Stimulated activated naive CD8-positive, alpha-beta T cell treated with anti-CD3 and anti-CD28 coated beads, Interleukin-15, Interleukin-2, amounts not matched to agents 100 U/mL and 50 U/mL, for 24 hours (primary cell): ENCODE results near the gene FAM24B.
"Not testable (repeated sequence)": the region's sequence is repeated elsewhere in the genome, so short reads cannot be mapped to it uniquely, and the experiment has no call there.

Experiments used
- ATAC-seq: fragments of 150-1000 bp; cut with Tn5 transposase; one replicate; pipeline ENCODE4 v1.10.0; 2021
- DNase-seq: peaks from one replicate; pipeline ENCODE4 v3.0.0; 2021

Gene FAM24B

DNA sequence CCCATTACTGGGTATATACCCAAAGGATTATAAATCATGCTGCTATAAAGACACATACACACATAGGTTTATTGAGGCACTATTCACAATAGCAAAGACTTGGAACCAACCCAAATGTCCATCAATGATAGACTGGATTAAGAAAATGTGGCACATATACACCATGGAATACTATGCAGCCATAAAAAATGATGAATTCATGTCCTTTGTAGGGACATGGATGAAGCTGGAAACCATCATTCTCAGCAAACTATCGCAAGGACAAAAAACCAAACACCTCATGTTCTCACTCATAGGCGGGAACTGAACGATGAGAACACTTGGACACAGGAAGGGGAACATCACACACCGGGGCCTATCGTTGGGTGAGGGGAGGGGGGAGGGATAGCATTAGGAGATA, 21.3 kb downstream of the FAM24B start:
- ATAC-seq, DNase-seq: not testable (repeated sequence)

DNA sequence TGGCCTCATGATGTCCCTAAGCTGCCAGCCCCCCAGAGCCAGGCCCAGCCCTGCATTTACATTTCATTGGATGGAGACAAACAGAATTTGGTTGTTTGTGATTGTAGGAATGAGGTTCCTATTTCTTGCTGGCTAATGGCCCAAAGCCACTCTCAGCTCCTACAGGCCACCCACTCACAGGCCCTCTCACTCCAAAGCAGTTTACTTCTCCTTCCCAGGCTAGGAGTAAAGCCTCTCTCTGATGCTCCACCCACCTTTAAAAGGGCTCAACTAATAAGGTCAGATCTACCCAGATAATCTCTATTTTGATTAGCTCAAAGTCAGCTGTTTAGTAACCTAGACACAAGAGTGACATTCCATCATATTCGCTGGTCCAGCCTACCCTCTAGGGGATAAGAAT, 22.5 kb downstream of the FAM24B start:
- no peak for DNase-seq
- no peak for ATAC-seq

DNA sequence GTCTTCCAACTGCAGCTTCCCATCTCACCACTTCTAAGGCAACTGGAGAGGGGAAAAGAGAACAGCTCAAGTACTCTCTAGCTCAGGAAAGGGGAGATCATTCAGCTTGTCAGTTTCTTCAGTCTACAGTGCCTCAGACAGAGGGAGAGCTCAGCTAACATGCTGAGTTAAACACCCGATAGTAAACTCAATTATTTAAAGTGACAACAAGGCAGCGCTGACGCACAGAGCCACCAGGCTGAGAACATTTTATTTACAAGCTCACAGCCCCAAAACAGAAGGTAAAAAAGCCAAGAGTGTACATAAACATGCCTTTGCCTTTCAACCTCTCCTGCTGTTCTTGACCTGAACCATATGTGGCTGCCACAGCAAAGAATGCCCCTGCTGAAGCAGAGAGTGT, 23.6 kb downstream of the FAM24B start:
- no peak for DNase-seq
- ATAC-seq: no peak

DNA sequence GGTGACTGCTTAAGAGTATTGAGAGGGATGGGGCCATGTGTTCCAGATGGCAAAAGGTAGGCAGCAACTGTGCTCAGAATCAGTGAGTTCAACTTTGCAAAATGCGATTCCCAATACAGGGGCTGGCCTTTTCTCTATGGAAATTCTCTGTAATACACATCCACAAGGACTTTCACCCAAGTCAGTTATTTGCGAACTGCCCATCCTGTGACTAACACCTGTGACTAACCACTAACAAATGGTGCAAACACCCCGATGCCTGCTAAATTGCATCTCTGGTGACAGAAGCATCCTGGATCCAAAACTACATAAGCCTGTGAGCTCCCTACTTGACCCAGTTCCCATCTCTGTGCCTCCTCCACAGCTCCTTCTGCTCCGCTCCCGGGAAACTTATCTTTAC, 24.7 kb downstream of the FAM24B start:
- no peak for ATAC-seq
- DNase-seq: no peak

DNA sequence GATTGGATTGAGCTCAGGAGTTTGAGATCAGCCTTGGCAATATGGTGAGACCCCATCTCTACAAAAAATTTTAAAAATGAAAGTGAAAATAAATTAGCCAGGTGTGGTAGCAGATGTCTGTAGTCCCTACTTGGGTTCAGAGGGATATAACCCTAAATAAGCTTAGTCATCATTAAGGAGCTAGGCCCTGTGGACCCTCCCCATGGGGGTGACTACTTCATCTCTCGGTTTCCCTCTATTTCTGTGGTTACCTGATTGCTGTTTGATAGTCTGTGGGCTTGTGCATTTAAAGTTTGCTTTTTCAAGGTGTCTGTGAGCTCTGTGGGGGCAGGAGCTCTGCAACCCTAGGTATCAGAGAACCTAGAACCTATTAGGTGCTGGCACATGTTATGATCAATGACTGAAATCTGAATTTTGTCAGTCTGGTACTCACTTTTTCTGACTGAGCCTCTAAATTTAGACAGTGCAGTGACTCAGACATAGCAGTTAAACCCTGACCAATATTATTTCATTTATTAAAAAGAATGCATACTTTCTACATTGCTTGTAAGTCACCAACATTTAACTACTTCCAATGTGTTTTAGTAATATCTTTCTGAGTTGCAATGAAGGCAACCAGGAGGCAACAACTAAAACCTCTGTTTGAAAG, 25.6 kb downstream of the FAM24B start:
- ATAC-seq: no peak

DNA sequence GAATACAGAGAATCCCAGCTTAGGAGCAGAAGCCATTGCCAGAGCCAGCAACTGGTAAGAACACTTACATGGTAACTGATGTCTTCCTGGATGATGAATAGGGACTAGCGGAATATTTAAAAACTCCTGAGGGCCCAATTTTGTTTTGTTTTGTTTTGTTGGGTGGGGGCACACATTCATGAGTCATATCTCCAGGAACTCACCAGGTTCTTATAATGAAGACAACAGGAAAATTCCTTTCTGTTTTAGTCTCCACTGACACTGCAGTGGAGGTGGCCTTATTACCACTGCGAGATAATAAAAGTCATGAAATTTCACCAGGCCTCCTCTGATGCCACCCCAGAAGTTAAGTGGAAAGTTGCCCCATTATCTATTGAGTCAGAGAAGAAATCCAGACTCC, 27.1 kb downstream of the FAM24B start:
- DNase-seq (no peak), ATAC-seq (no peak)

More for the DNA sequence above, 25.6 kb downstream of the FAM24B start:
- DNase-seq: no peak

DNA sequence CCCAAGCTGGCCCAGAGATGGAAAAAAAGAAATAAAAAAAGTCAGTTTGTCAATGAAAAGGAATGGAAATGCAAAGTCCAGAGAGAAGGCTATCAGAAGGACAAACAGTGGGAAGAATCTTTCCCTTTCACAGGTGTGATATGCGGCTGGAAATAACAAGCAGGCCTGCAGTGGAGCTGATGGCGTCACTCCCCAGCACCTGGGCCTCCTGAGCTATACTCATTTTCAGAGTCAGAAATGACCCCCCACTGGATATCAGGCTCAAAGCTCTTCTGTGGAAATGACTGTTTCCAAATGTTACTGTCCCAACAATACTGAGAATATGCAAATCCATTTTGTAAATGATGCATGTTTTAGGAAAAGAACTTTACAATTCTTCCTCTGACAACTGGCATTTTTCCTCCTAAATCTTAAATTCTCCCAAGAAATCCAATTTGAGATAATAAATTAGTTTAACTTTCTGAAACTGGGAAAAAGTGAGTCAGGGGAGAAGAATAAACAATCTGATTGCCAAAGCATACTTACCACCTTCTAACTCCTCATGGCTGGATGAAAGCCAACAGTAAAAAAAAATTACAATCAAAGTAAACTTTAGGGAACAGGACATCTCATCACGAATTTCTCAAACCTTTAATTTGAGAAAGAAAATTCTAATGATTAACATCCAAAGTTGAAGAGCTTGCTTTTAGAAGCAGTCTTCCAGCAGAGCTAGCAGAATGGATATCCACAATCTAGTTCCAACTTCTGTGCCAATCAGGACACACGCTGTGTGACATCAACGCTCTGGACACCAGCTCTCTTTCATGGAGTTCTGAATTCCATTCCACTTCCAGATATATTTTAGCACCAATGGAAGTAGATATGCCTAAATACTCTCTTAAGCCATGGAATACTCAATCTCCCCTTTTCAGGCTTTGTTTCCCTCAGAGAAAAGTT, 28.4 kb downstream of the FAM24B start:
- no peak for DNase-seq

DNA sequence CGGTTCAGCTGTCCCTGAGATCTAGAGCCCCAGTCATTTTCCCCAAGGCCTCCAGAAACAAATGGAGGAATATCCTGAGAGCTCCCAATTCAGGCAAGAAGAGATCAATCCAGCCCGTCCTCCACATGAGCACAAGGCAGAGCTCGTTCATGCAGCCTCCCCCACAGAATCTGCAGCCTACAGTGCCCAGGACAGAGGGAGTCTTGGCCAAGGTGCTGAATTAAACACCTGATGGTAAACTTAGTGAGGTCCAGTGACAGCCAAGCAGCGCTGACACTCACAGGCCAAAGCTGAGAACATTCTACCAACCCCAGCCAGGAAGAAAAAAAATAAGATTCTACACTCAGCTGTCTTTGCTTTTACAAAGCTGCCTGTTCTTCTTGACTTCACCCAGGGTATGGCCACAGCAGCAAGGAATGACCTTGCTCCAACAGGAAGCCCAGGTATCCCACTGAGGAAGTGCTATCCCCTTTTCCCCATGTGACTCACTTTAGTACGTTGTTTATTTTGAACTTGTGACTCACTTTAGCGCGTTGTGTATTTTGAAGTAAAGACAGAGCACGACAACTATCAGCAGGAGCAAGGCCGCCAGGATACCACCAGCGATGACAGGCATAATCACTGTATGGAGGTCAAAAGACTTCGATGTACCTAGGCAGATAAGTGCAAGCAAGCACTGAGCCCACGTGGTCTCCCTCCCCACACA, 29.3 kb downstream of the FAM24B start:
- ATAC-seq: no peak
- DNase-seq: no peak

More for the DNA sequence above, 28.4 kb downstream of the FAM24B start:
- no peak for ATAC-seq

DNA sequence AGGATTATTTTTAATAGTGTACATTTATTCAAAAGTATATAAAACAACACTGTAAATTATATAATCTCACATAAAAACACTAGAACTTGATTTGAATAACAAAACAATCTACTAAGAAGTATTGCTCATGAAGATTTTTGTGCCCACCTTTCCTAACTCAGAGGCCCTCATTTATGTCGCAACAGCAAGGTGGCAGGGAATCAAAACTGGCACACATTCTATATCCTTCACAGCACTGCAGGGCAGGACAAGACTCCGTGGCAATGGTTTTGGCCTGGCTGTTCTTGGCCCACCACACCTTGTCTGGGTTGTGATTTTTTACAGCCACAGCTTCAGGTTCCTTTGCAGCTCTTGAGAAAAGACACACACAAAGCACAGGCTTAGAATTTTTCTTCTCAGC, 30.3 kb downstream of the FAM24B start:
- no peak for ATAC-seq
- DNase-seq: no peak

DNA sequence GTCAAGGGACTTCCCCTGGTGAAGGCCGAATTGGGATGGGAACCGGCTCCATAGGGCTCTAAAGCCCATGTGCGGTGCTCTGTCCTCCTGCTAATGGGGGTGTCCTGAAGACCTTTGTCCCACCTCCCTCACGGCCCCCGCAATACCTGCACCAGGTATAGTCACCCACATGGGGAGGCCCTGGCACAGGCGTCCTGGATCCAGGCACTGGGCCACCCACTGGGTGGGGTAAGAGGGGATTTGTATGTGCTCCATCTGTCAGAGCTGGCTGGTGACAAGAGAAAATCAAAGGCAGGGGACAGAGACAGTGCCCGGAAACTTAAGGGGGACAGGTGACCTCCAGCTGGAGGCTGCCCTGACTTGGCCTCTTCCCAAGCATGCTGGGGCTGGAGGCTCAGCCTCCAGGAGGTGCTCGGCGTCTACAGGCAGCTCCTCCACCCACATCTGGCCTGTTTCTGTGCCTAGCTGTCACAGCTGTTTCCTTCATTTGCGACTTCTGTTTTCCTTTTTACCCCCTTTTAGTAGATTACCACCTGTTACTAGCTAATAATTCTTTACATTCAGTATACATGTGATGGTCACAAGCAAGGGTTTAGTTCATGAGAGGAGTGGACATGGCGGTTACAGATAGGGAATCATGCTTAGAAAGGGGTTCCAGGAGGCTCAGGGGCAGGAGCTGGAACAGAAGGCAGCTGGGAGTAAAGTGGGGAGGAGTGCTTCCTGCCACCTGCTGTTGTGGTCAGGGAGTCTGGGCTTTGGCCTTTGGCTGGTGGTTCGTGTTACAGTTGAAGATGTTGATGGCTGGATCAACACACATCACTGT, 31.4 kb downstream of the FAM24B start:
- DNase-seq: no peak
- no peak for ATAC-seq

DNA sequence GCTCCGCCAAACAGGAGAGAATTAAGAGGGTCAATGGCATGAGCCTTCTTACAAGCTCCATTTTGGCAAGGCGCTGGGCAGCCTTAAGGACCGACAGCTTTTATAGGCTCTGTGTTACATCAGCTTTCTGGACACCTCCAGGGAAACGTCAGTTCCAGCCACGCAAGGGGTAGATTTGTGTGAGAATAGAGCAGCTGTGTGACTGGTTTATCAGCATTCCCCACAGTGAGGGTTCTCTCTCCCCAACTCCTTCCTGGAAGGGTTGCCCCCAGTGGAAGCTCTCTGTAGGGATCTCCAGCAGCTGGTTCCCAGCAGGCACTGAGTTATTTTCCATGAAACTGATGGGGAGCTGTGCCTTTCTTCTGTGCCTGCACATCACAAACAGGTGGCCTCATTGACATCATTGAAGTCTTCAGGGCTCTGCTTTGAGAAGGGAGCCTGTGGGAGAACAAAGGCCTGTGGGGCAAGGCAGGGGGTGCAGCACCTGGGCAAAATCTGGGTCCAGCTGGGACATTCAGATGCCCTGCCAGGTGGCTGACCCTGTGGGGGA, 33.5 kb downstream of the FAM24B start, which contains the start of gene CUZD1:
CUZD1 (minus strand) TSS at position 75 of the 550 bp plus-strand sequence; CDS start at position 61, 14 bp downstream.
- no peak for DNase-seq
- no peak for ATAC-seq

DNA sequence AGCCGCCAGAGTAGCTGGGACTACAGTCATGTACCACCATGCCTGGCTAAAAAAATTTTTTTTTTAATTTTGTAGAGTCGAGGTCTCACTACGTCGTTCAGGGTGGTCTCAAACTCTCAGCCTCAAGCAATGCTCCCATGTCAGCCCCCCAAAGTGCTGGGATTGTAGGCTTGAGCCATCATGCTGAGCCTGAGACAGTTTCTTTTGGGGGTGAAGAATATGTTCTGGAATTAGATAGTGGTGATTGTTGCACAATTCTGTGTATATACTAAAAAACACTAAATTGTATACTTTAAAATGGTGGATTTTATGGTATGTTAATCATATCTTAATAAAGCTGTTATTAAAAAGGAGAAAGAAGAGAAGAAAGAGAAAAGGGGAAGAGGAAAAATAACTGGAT, 35.2 kb downstream of the FAM24B start:
- DNase-seq: no peak
- ATAC-seq: no peak

DNA sequence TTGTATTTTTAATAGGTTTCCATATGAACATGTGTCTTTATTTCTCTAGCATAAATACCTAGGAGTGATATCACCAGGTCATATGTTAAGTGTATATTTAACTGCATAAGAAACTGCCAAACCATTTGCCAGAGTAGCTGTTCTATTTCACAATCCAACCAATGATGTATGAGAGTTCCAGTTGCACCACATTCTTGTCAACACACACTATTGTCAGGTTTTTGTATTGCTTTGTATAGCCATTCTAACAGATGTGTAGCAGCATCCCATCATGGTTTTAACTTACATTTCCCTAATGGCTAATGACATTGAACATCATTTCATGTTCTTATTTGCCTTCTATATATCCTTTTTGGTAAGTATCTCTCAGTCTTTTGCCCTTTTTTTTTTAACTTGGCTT, 37.8 kb downstream of the FAM24B start:
- ATAC-seq (no peak), DNase-seq (no peak)

DNA sequence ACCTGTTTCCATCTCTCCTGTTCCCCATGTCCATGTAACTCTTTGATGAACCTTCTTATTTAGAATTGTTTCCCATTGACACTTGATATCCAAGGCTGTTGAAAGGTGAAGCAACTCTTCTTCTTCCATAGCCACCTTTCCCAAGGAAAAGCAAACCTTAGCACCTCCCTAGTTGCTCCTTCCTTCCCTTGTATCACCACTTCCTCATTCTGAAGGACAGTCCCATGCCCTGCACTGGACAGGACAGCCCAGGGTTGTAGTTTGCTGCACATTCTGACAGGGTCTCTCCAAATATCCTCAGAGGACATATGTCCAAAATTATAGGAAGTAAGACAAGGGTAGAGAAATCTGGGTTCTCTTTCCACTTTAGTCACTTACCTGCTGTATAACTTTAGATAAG, 39.9 kb downstream of the FAM24B start:
- DNase-seq (no peak), ATAC-seq (no peak)

DNA sequence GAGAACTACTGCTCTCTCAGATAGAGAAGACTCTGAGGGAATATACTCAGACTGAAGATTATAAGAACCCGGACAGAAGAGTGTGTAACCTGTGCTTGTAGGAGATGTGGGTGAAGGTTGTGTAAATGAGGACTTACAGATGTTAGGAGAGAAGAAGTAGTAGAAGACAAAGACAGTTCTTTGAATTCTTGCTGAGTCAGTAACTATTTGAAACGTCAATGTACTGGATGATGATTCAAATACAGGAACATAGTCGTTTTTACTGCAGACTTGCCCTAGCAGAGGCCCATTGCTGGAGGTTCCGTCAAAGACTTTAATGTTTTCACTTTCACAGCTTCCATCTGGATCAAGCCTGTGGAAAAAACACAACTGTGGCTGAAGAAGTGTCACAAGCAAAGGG, 40.5 kb downstream of the FAM24B start:
- ATAC-seq: no peak
- DNase-seq: no peak

DNA sequence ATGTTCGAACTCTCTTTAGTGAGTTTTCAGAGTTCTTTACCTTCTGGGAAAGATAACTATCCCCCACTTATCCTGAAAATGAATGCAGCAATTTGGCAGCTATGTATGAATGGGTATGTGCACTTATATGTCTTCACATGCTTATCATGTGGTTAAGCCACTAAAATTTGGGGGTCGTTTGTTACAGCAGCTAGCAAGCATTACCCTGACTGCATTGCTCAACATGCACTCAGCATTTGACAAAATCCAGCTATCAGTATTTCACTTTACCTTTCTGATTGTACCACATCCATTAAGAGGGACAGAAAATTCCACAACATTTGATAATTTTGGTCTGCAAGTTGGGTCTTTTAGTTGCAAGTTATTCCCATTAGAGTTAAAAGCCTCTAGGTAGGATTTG, 43.5 kb downstream of the FAM24B start:
- no peak for ATAC-seq
- DNase-seq: no peak

DNA sequence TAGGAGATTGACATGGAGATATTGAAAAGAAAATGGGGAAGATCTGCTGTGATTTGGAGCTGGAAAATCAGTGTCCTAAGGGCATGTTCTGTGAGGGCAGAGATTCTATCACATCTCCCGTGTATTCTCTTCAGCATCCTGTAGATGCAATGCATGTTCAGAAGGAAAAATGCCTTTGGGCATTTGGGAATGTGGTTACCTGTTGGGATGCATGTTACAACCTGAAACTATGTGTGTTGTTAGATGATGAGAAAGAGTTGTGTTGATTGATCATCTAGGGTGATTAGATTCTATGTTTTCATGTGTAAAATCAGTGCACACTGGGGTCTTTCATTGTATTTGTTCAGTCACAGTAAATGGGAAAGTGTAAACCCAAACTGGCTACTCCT, 48.4 kb downstream of the FAM24B start:
- DNase-seq (no peak), ATAC-seq (no peak)

DNA sequence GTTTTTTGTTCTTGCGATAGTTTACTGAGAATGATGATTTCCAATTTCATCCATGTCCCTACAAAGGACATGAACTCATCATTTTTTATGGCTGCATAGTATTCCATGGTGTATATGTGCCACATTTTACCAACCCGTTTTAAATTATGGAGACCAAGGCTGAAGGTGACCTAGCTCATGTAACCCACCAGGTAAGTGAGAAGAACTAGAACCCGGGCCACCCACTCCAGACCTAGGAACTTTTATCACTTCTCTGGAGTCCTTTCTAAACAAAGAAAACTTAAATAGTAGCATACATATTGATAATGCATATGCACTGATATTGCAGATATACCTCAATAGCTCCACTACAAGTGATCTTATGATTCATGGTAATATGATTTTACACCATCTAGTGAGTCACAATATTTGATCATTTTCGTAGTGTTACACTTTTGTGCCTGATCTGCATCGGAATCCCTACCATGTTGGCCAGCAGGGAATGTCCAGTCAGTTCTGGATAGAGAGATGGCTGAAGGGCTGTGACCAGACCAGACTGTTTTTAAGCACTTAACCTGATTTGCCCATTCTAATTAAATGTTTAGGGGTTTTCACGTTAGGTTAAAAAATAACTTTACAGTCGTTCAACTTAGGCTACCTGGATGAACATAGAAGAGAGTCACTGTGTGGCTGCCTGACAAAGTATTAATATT, 49.0 kb downstream of the FAM24B start:
- no peak for DNase-seq
- no peak for ATAC-seq

DNA sequence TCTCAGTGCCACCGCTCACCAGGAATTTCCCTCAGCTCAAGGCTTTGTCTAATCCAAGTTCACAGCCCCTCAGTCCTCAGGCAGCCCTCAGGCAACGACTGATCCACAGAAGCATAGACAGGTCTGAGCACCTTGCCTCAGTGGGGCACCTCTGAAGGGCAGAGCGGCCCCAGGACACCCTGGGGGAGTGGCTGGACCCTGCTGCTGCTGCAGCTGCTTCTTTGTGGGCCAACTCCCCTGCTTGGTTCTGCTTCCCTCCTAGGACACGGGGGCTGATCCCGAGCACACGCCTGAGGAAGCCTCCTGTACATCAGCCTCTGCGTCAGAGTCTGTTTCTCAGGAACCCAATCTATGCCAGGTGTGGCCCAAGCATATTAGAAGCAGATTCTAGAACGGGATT, 49.9 kb downstream of the FAM24B start:
- ATAC-seq: no peak
- no peak for DNase-seq

DNA sequence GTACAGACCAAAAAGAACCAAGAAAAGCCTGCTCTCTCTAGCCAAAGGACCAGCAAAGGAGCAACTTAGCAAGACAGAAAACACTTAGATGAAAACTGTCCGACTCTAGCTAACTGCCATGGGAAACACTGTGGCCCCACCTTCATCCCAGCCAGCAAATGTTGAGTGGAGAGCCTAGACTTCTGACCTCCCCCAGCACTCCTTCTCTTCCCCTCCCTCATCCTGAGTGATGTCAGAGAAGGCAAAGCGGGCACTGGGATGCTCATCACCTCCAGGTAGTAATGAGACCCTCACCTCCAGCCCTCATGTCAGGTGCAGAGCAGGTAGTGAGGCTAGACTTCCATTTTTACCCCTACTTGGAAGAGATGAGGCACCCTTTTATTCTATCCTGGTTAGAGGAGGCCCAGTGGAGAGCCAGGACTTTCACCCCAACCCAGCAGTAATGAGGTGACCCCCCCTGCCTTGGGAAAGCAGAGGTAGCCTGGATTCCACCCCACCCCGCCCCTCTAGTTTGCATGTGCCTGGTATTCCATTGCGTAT, 50.6 kb downstream of the FAM24B start:
- no peak for DNase-seq
- no peak for ATAC-seq

DNA sequence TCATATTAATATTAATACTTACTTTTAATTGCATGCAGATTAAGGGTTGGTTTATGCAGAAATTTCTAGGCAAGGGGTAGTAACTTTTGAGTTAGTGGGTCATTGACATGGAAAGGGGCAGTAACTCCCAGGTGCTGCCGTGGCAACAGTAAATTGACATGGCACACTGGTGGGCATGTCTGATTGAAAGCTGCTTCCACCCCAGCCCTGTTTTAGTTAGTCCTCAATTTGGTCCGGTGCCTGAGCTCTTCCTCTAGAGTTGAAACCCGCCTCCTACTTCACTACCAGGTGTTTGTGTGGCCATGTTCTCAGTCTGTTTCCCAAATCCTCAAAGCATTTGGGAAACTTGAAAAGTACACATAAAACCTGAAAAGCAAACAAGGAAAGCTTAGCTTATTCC, 52.1 kb downstream of the FAM24B start:
- ATAC-seq: no peak
- no peak for DNase-seq
